Measurements from ENCODE around the gene DARS2. TPM values are rescaled to one million over a fixed set of nuclear protein-coding genes. Genes with fewer than 3 reads are reported as not detected.

Gene DARS2
- total RNA-seq, 2 experiments from 2014 or later = 42.7 to 44.1 TPM

GRCh38 chr1:173863224-173864161 is 39.0 kb downstream of the DARS2 start:
- DNase-seq = no peak
- Mint-ChIP-seq H3K27ac (peak overlapping the region; percentile 98), H3K4me1 (ENCODE audit: low read depth) (peaks cover 22% of the 10 kb centered on the region), H3K36me3 (ENCODE audit: low read depth) (peaks cover 52% of the 10 kb centered on the region), H3K4me3 (peak overlapping the region; percentile 94), H3K9me3 (no peaks in the 10 kb centered on the region), H3K27me3 (ENCODE audit: low read depth) (no peaks in the 10 kb centered on the region)
- intact Hi-C loops (cut with micrococcal nuclease) = no loop called here
- CTCF ChIA-PET = interaction anchor here (1.1 to 1.2 kb wide), 2 partner anchors 40 to 434 kb away, joined by 3 to 4 read pairs; no protein-coding TSS in a partner anchor

GRCh38 chr1:173864179-173864867 is 39.9 kb downstream of the DARS2 start:
- Mint-ChIP-seq H3K27ac (peak overlapping the region; percentile 98), H3K9me3 (no peaks in the 10 kb centered on the region), H3K4me1 (ENCODE audit: low read depth) (peaks cover 28% of the 10 kb centered on the region), H3K4me3 (peak overlapping the region; percentile 94), H3K27me3 (ENCODE audit: low read depth) (no peaks in the 10 kb centered on the region), H3K36me3 (ENCODE audit: low read depth) (peaks cover 52% of the 10 kb centered on the region)
- CTCF ChIA-PET = interaction anchor here (1.1 to 1.2 kb wide), 2 partner anchors 40 to 435 kb away, joined by 3 to 4 read pairs; no protein-coding TSS in a partner anchor
- no peak for DNase-seq
- intact Hi-C loops (cut with micrococcal nuclease) = no loop called here

DNA sequence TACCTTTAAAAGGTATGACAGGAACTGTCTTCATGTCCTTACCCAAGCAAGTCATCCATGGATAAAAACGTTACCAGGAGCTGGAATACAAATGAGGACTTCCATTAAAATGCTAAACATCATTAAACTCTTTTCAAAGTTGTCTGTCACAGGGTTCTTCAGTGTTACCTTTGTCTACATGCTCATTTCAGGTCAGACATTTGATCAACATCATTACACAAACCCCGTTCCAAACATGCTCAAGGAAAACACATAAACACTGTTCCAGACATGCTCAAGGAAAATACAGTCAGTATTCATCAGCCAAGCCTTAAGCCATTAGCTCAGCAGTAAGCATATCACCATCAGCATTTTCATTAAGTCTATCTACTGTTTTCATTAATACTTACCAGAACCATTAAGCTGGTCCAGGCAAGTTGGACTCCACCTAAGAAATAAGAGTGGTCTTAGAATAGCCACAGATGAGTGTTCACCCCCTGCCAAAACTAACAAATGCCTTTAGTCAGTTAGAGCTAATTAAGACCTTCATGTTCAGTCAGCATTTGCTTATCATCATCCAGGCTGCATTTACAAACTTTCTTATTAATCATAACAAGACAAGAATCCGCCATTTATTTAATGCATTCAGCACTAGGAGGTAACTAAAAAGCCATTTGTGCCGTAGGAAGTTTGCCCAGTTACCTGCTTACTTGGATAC is 41.1 kb downstream of the DARS2 start:
- Mint-ChIP-seq H3K27me3 (ENCODE audit: low read depth) (no peaks in the 10 kb centered on the region), H3K4me1 (ENCODE audit: low read depth) (peaks cover 38% of the 10 kb centered on the region), H3K9me3 (no peaks in the 10 kb centered on the region), H3K27ac (peak overlapping the region; percentile 98), H3K36me3 (ENCODE audit: low read depth) (peaks cover 48% of the 10 kb centered on the region), H3K4me3 (peak overlapping the region; percentile 94)
- no peak for DNase-seq
- CTCF ChIA-PET = no interaction called here
- intact Hi-C loops (cut with micrococcal nuclease) = loop anchor here (5.0 kb wide), 2 partner anchors 207 to 993 kb away; no protein-coding TSS in a partner anchor

DNA sequence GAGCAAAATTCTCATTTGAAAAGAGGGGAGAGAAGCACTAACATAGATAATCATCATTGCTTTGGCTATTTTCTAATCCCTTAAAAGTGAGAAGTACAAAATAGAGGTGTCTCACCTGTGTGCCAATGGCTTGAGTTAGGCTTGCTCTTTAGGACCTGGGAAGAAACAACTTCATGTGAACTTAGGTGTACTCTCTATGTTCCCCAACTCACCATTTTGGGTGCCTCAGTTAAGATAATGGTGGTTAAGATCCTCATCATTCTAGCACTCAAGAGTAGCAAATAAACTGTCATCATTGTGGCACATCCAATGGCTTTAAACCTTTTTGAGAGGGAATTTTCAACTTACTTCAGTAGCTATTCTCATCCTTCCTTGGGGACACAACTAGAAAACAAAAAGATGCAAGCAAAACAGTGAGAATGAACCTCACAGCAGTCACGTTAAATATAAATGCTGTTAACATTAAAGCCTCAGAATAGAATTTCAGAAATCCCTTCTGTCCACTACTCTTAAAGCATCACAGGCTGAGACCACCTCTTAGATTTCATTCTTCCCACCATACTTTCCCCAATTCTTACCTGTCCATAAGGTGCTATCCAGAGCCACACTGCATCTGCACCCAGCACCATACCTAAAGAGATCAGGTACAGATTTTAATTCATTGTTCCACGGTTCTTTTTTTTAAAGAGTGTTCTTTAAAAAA is 42.1 kb downstream of the DARS2 start:
- H3K4me3 Mint-ChIP-seq = peak overlapping the region; percentile 94
- CTCF ChIA-PET = no interaction called here
- DNase-seq = no peak
- H3K27ac Mint-ChIP-seq = peak overlapping the region; percentile 98
- H3K9me3 Mint-ChIP-seq = no peaks in the 10 kb centered on the region
- peaks cover 47% of the 10 kb centered on the region for H3K4me1 Mint-ChIP-seq (ENCODE audit: low read depth)
- peaks cover 55% of the 10 kb centered on the region for H3K36me3 Mint-ChIP-seq (ENCODE audit: low read depth)
- no peaks in the 10 kb centered on the region for H3K27me3 Mint-ChIP-seq (ENCODE audit: low read depth)
- intact Hi-C loops (cut with micrococcal nuclease) = loop anchor here (5.0 kb wide), 2 partner anchors 206 to 994 kb away; no protein-coding TSS in a partner anchor

DNA sequence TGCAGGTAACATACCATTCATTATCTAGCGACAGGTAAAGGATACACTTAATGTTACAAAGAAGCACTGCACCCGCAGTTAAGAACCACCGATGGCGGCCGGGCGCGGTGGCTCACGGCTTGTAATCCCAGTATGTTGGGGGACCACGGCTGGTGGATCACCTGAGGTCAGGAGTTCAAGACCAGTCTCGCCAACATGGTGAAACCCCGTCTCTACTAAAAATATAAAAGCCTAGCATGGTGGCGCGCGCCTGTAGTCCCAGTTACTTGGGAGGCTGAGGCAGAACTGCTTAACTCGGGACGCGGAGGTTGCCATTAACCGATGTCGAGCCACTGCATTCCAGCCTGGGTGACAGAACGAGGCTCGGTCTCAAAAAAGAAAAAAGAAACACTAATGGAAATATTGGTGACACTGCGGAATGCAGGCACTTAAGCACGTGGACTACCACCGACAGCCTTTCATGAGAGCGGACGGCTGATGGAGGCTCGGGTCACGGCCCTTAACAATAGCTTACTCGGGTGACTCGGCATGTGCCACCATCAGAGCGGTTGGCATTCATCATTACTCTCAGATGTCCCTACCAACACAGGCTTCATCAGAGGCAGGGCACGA is 42.8 kb downstream of the DARS2 start:
- Mint-ChIP-seq H3K4me3 (peak overlapping the region; percentile 94), H3K4me1 (ENCODE audit: low read depth) (peaks cover 50% of the 10 kb centered on the region), H3K27ac (peak overlapping the region; percentile 98), H3K9me3 (no peaks in the 10 kb centered on the region), H3K36me3 (ENCODE audit: low read depth) (peaks cover 56% of the 10 kb centered on the region), H3K27me3 (ENCODE audit: low read depth) (no peaks in the 10 kb centered on the region)
- DNase-seq = peak; percentile 34
- CTCF ChIA-PET = no interaction called here
- intact Hi-C loops (cut with micrococcal nuclease) = loop anchor here (5.0 kb wide), 2 partner anchors 205 to 995 kb away; no protein-coding TSS in a partner anchor

DNA sequence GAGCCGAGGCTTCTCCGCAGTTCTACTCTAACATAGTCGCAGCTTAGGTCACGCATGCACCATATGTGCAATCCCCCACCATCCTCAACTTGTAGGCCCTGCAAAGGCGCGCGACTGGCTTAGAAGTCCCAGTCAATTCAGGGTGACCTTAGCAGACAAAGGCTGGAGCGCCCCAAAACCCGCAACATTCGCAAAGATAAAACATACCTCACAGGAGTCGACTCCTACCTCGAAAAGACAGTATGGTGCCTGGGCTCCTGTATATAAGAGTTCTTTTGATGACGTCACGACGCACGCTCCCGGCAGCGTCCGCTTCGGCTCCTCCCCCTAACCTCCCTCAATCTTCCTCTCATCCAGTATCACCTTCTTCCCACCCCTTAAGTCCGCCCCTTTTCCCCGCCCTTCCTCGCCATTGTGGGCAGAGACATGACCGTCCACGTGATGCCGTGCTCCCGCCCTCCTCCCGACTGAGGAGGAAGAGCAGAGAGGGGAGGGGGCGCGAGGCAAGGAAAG is 43.3 kb downstream of the DARS2 start, which contains the start of gene GAS5:
Gene GAS5, minus strand, starts transcription at position 237 of the 513 bp plus-strand sequence.
- H3K4me3 Mint-ChIP-seq = peak within 1 kb of the TSS; percentile 94
- intact Hi-C loops (cut with micrococcal nuclease) = loop anchor here (1.0 to 5.0 kb wide), 14 partner anchors 44 to 1335 kb away; partner anchors contain the start of genes CACYBP, CENPL, DARS2 and KLHL20

DNA sequence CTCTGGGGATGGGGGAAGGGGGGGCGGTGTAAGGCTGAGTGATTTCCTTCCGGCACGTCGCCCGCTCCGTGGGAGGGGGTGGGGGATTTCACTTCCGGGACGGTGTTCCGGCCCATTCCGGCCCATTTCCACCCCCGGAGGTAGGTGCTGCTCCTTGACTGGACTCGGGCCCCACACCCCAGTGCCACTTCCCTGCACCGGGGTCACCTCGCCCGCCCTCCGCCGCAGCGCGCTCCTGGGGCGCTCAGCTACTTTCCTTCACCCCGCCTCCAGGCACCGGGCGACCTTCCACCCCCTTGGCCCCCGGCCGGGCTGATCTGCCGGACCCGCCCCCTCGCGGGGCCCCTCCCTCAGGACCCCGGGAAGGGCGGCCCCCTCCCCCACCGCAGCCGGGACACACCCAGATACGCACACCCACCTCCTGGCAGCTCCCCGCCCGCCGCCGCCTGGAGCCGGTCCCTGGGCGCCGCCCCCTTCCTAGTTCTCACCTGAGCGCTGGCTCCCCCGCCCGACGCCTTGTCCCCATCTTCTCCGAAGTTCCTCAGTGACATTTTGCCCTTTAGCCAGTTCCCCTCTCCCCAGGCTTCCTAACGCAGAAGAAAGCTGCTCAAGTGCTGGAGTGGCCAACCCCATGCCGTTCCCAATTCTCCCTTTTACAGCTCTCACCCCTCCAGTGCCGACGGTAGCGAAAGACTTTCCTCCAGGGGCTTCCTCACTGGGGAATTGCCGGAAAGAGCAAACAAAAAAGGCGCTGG is 44.0 kb downstream of the DARS2 start, which contains the start of gene ZBTB37:
Gene ZBTB37, plus strand, starts transcription at position 115 of the 755 bp plus-strand sequence. CDS start 1,846 bp downstream, outside the sequence.
- Mint-ChIP-seq H3K4me3 (peak within 1 kb of the TSS; percentile 94), H3K27ac (peak within 1 kb of the TSS; percentile 98), H3K9me3 (no peaks in the 10 kb centered on the region), H3K27me3 (ENCODE audit: low read depth) (no peaks in the 10 kb centered on the region), H3K36me3 (ENCODE audit: low read depth) (peaks cover 60% of the 10 kb centered on the region), H3K4me1 (ENCODE audit: low read depth) (peaks cover 52% of the 10 kb centered on the region)
- DNase-seq = peak; percentile 96
- CTCF ChIA-PET = interaction anchor here (1.1 to 1.8 kb wide), 3 partner anchors 20 to 54 kb away, joined by 4 to 5 read pairs (median 5); no protein-coding TSS in a partner anchor
- intact Hi-C loops (cut with micrococcal nuclease) = loop anchor here (1.0 to 5.0 kb wide), 14 partner anchors 44 to 1335 kb away; partner anchors contain the start of genes CACYBP, CENPL, DARS2 and KLHL20

More for the DNA sequence above, 43.3 kb downstream of the DARS2 start, which contains the start of gene GAS5:
- CTCF ChIA-PET = interaction anchor here (1.1 to 1.8 kb wide), 2 partner anchors 21 to 55 kb away, joined by 5 read pairs; no protein-coding TSS in a partner anchor
- Mint-ChIP-seq H3K27ac (peak within 1 kb of the TSS; percentile 98), H3K36me3 (ENCODE audit: low read depth) (peaks cover 58% of the 10 kb centered on the region), H3K9me3 (no peaks in the 10 kb centered on the region), H3K4me1 (ENCODE audit: low read depth) (peaks cover 51% of the 10 kb centered on the region), H3K27me3 (ENCODE audit: low read depth) (no peaks in the 10 kb centered on the region)
- DNase-seq = peak; percentile 100

DNA sequence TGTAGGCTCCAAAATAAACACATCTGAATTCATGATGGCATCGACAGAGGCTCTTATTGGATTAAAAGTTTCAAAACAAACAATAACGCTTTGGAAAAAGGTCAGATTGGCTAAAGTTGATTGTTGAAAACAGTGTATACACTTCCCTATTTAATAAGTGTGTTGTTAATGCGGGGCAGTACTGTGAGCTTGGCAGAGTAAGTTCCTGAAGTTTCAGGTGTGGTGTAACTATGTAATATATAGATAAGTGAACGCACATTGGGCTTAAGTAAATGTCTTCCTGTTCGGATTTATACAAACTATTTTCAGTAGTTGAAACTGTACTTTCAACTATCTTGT is 44.5 kb downstream of the DARS2 start:
- no peak for DNase-seq
- Mint-ChIP-seq H3K36me3 (ENCODE audit: low read depth) (peaks cover 56% of the 10 kb centered on the region), H3K9me3 (no peaks in the 10 kb centered on the region), H3K4me1 (ENCODE audit: low read depth) (peaks cover 49% of the 10 kb centered on the region), H3K27me3 (ENCODE audit: low read depth) (no peaks in the 10 kb centered on the region), H3K27ac (peak overlapping the region; percentile 98), H3K4me3 (peak overlapping the region; percentile 94)
- intact Hi-C loops (cut with micrococcal nuclease) = loop anchor here (2.0 to 5.0 kb wide), 3 partner anchors 203 to 997 kb away; no protein-coding TSS in a partner anchor
- CTCF ChIA-PET = interaction anchor here (1.1 to 1.8 kb wide), 4 partner anchors 20 to 54 kb away, joined by 4 to 5 read pairs (median 4); no protein-coding TSS in a partner anchor

- Mint-ChIP-seq H3K36me3 (ENCODE audit: low read depth) (peaks cover 44% of the 10 kb centered on the region), H3K9me3 (no peaks in the 10 kb centered on the region), H3K4me1 (ENCODE audit: low read depth) (peaks cover 41% of the 10 kb centered on the region), H3K4me3 (peak overlapping the region; percentile 26), H3K27me3 (ENCODE audit: low read depth) (no peaks in the 10 kb centered on the region), H3K27ac (peak overlapping the region; percentile 74)
- intact Hi-C loops (cut with micrococcal nuclease) = loop anchor here (1.0 kb wide), 1 partner anchor 284 kb away; no protein-coding TSS in a partner anchor
- peak; percentile 47 for DNase-seq
- CTCF ChIA-PET = interaction anchor here (1.4 kb wide), 1 partner anchor 44 kb away, joined by 4 read pairs; no protein-coding TSS in a partner anchor
These were observed 46.0 kb downstream of the DARS2 start for GRCh38 chr1:173870252-173871075.
